ENCODE results near the gene CYCS. TPM values are rescaled to one million over a fixed set of nuclear protein-coding genes. Genes with fewer than 3 reads are reported as not detected.
"Not testable (repeated sequence)": the region's sequence is repeated elsewhere in the genome, so short reads cannot be mapped to it uniquely, and the experiment has no call there.

The CYCS gene
- total RNA-seq, 1 donor from 2014 or later = 111 TPM

- no peak for TF ChIP-seq CTCF (conservative IDR thresholded peaks at IDR 0.05)
- no peak for DNase-seq (ENCODE audit: extremely low spot score, unreplicated experiment)
- Mint-ChIP-seq H3K4me3 (no peak overlapping the region), H3K27ac (no peak overlapping the region), H3K36me3 (peaks cover 19% of the 10 kb centered on the region), H3K4me1 (ENCODE audit: unreplicated experiment) (peaks cover 7% of the 10 kb centered on the region), H3K9me3 (no peaks in the 10 kb centered on the region), H3K27me3 (no peaks in the 10 kb centered on the region)
Measured at GRCh38 chr7:25119102-25119501, 6.0 kb downstream of the CYCS start.

GRCh38 chr7:25118048-25118753 is 6.9 kb downstream of the CYCS start:
- Mint-ChIP-seq H3K36me3 (peaks cover 11% of the 10 kb centered on the region), H3K4me1 (ENCODE audit: unreplicated experiment) (no peaks in the 10 kb centered on the region), H3K9me3 (no peaks in the 10 kb centered on the region), H3K27me3 (no peaks in the 10 kb centered on the region), H3K4me3 (no peak overlapping the region), H3K27ac (no peak overlapping the region)
- no peak for DNase-seq (ENCODE audit: extremely low spot score, unreplicated experiment)
- TF ChIP-seq CTCF (conservative IDR thresholded peaks at IDR 0.05) = no peak

DNA sequence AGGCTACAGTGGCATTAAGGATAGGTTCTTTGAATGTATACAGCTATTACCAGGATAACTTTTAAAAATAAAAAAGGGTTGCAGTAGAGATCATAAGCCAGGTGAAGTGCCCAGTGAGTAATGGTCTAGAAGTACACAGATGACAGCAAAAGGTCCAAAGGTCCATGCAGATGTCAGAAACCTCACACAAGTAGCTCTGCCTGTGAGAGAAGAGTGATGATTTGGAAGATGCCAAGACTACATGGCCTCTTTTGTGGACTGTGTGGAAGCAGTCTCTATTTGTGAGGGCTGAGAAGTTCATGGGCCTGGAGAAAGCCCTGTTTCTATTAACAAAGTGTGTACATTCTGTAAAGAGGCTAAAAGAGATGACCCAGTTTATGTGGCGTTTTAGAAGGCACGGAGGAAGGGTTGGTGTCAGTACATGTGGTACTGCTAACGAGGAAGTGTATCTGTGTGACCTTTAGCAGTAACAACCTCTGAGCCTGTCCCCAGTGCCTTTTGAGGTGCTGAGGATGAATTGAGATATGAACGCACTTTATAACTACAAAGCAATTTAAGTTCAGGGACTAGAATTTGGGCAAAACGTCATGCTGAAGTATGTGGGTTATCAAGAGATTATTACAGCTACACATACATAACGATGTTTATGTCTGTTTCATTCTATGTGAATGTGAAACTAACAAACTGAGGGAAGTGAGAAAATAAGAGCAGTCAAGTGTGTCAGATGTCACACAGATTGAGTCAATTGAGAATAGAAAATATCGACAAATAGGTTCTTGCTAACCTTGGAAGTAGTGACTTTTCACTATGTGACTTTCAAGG is 7.6 kb downstream of the CYCS start:
- Mint-ChIP-seq H3K27me3 (no peaks in the 10 kb centered on the region), H3K4me1 (ENCODE audit: unreplicated experiment) (no peaks in the 10 kb centered on the region), H3K9me3 (no peaks in the 10 kb centered on the region), H3K36me3 (peaks cover 10% of the 10 kb centered on the region), H3K27ac (peak overlapping the region; percentile 14), H3K4me3 (no peak overlapping the region)
- TF ChIP-seq CTCF (conservative IDR thresholded peaks at IDR 0.05) = no peak
- DNase-seq (ENCODE audit: extremely low spot score, unreplicated experiment) = no peak

DNA sequence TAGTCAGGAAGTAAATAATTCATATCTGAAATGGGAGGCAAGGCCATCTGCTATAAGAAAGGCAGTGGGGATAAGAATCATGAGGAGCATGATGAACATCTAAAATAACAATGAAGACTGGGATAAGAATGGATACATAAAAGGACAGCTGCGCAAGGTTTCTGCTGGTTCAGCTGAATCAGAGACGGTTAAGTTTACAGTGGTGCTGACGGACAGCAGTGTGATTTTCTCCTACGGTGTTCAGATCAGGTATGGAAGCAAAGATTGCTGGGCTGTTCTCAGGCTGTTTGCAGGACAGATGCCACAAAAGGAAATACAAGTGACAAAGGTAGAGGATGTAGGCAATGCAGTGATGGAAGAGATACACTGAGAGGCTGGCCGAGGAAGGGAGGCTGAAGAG is 8.4 kb downstream of the CYCS start:
- Mint-ChIP-seq H3K4me1 (ENCODE audit: unreplicated experiment) (no peaks in the 10 kb centered on the region), H3K4me3 (no peak overlapping the region), H3K27ac (peak overlapping the region; percentile 5), H3K9me3 (no peaks in the 10 kb centered on the region), H3K27me3 (no peaks in the 10 kb centered on the region), H3K36me3 (peaks cover 2% of the 10 kb centered on the region)
- DNase-seq (ENCODE audit: extremely low spot score, unreplicated experiment) = no peak
- TF ChIP-seq CTCF (conservative IDR thresholded peaks at IDR 0.05) = no peak

DNA sequence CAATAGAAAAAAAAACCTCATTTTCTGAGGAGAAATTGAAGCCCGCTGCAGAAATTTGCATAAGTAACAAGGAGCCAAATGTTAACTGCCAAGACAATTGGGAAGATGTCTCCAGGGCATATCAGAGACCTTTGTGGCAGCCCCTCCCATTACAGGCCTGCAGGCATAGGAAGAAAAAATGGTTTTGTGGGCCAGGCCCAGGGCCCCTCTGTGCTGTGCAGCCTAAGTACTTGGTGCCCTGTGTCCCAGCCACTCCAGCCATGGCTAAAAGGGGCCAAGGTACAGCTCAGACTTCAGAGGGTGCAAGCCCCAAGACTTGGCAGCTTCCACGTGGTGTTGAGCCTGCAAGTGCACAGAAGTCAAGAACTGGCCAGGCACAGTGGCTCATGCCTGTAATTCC is 14.5 kb downstream of the CYCS start:
- H3K27me3 Mint-ChIP-seq; H3K9me3 Mint-ChIP-seq; H3K27ac Mint-ChIP-seq; DNase-seq (ENCODE audit: extremely low spot score, unreplicated experiment); H3K4me1 Mint-ChIP-seq (ENCODE audit: unreplicated experiment); H3K4me3 Mint-ChIP-seq; H3K36me3 Mint-ChIP-seq: not testable (repeated sequence)

DNA sequence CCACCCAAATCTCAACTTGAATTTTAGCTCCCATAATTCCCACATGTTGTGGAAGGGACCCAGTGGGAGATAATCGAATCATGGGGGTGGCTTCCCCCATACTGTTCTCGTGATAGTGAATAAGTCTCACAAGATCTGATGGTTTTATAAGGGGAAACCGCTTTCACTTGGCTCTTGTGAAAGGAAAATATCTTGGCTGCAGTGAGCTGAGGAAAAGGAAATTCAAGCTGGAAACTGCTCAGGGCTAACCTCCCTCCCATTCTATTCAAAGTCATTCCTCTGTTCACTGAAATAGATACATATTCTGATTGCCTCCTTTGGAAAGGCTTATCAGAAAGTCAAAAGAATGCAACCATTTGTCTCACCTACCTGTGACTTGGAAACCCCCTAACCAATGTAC is 15.8 kb downstream of the CYCS start:
- Mint-ChIP-seq H3K4me3 (no peak overlapping the region), H3K36me3 (no peaks in the 10 kb centered on the region), H3K27ac (no peak overlapping the region), H3K4me1 (ENCODE audit: unreplicated experiment) (no peaks in the 10 kb centered on the region), H3K9me3 (no peaks in the 10 kb centered on the region), H3K27me3 (no peaks in the 10 kb centered on the region)
- TF ChIP-seq CTCF (conservative IDR thresholded peaks at IDR 0.05) = no peak
- no peak for DNase-seq (ENCODE audit: extremely low spot score, unreplicated experiment)
